Activated CD8-positive, alpha-beta memory T cell treated with anti-CD3 and anti-CD28 coated beads for 4 hours (primary cell): ENCODE measurements around the gene RAB40C.

Source experiments
- DNase-seq, 2 donors: peaks; one replicate each; pipeline ENCODE4 v3.0.0-alpha.2; 2020; ENCODE audit warnings: low read depth in 2 of 2

The RAB40C gene

DNA sequence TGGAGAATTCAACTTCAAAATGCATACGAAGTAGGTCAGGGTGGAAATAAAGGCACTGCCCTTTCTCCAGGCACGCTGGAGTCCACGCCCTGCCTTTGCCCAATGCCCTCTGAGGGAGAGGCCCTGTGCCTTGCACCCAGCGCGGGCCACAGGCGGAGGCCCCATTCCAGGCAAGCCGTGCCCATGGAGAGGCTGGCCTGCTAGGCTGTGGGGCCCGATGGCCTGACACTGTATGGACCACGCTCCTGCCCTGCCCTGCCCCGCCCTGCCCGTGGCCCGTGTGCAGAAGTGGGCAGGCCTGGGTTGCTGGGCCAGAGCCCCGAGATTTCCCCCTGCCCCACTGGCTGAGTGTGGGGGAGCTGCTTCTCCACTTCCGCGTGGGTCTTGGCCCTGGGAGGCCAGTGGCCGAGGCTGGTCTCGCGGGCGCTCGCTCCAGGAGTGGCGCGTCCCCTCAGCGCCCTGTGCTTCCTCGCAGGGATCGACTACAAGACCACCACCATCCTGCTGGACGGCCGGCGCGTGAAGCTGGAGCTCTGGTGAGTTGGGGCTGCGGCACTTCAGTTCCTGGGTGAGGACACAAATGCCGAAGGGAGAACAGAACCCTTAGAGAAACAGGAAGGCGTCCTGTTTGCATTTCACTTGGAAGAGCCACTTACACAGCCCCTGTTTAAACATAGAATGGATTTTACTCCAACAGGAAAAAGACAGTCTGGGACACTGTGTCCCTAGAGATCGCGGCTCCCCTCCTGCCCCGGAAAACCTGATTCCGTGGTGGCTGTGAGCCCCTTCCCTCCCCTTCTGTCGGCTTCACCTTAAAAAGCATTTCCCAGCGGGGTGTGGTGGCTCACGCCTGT, 27.1 kb downstream of the RAB40C start:
- no peak for DNase-seq

DNA sequence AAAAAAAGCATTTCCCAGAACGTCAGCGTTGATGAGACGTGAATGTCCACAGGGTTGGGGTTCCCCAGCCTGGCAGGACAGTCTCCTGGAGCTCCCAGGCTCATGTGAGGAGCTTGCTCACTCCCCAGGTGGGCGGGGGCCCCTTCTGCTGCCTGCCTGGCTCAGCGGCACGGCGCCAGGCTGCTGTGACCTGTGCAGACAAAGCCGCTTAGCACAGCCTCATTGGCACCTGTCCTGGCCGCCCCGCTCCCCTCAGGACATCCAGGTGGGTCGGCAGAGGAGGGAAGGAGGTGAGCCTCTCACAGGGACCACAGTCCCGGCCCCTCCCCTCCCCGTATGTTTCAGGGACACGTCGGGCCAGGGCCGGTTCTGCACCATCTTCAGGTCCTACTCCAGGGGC, 28.0 kb downstream of the RAB40C start:
- DNase-seq = no peak

- DNase-seq = no peak
These were observed 29.7 kb downstream of the RAB40C start for GRCh38 chr16:619476-620100.

- no peak for DNase-seq
These were observed 31.0 kb downstream of the RAB40C start for GRCh38 chr16:620700-621525.

DNA sequence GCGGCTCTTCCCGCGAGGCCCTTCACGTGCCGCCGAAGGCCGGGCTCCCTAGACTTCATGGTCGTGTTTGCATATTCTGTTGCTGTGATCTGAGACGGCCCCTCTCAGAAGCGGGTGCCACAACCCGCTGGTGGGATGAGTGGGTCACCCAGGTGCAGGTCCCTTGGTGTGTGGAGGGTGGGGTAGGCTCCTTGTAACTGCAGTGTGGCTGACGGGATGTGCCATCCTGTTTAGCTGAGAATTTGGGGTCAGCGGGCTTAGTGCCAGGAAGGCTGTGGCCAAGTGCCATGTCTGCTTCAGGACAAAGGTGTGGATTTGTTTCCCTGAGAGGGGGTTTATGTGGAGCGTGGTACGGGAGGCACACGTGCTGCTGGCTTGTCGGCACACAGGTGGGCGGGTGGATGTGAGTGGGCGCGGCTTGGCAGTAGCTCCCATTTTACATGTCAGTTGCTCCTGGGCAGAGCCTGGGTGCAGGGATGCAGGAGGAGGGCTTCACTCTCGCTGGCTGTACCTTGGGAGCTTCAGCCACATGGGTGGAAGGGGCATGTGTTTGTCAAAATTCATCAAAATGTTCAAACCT, 31.8 kb downstream of the RAB40C start:
- DNase-seq = no peak

DNA sequence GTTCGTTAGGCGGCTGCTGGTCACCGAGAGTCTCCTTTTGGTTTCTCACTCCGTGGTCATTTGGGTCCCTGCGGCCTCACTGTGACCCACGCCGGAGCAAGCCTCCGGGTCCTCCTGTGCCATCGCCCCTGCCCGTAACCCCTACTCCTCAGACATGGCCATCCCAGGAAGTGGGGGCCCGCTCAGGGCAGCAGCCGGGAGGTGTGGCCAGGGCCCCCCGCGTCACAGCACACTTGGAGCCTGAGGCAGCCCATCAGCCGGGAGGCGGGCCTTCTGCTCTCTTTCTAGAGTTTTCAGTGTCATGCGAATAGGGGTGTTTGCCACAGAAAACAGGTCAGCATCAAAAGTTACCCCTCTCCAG, 33.0 kb downstream of the RAB40C start:
- no peak for DNase-seq

DNA sequence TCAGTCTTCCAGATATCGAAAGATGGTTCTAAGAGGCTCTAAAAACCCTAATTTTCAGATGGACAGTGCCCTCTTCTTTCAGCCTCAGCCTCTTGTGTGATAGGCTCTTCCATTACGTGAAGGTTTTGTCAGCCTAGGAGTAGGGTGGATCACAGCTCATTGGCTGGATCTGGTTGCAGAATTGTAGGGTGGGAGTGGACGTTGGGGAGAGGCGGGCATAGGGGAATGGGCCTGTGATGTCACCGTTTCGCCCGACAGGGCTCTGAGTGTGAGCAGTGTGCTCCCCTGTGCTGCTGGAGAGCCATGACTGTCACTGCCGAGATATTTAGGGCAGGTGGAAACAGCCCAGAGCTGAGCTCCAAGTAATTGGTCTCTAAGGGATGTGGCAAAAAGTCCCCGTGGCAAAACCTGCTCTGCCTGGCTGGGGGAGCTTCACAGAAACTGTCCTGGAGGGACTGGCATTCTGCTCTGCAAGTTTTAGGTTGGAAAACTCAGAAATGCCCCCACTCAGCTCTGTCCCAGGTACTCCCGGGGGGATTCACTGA, 34.7 kb downstream of the RAB40C start:
- no peak for DNase-seq

GRCh38 chr16:625117-625976, 35.5 kb downstream of the RAB40C start:
- no peak for DNase-seq

- no peak for DNase-seq
These were observed 36.3 kb downstream of the RAB40C start for GRCh38 chr16:625977-626765.

GRCh38 chr16:626787-627453, 37.1 kb downstream of the RAB40C start:
- no peak for DNase-seq

DNA sequence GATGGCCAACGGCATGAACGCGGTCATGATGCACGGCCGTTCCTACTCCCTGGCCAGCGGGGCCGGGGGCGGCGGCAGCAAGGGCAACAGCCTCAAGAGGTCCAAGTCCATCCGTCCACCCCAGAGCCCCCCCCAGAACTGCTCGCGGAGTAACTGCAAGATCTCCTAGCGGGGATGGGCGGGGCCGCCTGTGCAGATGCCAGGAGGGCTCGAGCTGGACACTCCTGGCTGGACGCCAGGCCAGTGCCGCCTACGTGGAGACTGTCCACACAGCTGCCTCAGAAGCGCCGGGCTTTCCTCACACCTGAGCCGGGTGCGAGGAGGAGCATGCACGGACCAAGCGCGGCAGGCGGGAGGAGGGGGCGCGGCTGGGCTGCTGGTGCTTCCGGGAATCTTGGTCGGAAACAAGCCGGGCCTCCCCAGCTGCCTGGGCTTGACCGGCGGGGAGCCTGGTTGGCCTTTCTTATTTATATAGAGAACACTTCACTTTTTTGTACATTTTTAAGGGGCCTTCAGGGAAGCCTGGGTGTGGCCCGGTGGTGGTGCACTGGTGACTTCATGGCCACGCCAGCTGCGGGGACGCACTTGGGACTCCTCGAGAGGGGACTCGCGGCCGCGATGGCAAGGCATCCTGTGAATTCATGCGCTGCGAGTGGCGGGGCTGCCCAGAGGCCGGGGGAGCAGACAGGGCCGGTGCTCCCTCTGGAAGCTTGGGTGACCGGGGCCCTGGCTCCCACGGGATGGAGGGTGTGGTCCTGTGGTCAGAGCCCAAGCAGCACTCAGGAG, 37.8 kb downstream of the RAB40C start:
- DNase-seq = no peak

DNA sequence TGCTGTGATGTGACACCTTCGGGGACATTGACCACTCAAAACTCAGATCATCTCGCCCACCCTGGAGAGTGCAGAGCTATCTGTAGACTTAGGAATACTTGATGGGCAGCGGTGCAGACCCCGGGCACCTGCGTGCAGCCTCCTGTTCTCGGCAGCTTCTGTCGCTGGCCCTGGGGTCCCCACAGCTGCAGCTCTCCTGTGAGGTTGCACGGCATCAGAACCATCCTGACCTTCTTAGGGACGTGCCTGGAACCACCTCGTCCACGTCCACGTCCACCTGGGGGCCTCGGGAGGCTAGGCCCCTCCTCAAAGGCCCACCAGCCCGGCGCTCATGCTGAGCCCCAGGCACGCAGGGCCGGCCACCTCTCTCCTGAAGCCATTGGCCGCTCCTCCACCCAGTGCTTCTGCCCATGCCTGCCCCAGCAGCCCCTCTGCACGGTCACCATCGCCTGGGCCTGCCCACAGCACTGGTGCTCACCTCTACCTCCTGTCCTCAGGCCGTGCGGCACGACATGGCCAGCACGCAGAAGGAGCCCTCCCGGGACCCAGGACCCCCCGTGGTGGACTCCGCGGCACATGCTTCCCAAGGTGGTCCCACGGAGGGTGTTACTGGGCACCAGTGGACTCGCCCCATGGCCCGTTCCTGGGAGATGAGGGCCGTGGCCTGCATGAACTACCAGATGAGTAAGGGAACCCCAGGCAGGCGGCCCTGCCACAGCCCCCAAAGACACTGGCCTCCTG, 38.6 kb downstream of the RAB40C start:
- no peak for DNase-seq

- DNase-seq = no peak
These were observed 39.4 kb downstream of the RAB40C start for GRCh38 chr16:629185-629832.

DNA sequence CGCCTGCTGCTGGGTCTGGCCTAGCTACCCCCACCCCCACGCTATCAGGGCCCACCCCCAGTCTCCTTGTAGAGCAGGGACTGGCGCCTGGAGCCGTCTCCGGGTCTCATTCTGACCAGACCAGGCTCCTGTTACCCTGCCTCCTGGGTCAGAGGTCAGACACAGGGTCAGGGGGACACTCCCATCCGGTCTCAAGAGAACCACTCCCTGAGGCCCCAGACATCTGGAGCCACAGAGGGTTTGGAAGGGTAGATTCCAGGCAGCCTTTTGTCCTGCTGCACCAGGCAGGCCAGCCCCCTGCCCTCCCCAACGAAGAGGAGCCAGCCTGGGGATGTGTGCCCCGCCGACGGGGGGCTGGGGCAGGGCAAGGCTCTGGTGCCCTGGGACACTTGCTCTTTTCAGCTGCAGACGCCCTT, 40.0 kb downstream of the RAB40C start:
- no peak for DNase-seq

GRCh38 chr16:630249-630814, 40.5 kb downstream of the RAB40C start:
- DNase-seq = no peak

- DNase-seq = no peak
These were observed 41.0 kb downstream of the RAB40C start, which contains the start of gene WFIKKN1 for GRCh38 chr16:630815-631405. TSS of gene WFIKKN1 (plus strand) at chr16:630985. CDS start at chr16:631254, 269 bp downstream.
